Activated T-helper 1 cell treated with Interleukin-2 at 50 U/mL for 16 hours (primary cell): ENCODE data around the gene MCCC1.
"Not testable (repeated sequence)": the region's sequence is repeated elsewhere in the genome, so short reads cannot be mapped to it uniquely, and the experiment has no call there.

Experiments used
- DNase-seq: peaks from one replicate; pipeline ENCODE4 v3.0.0-alpha.2; 2020; ENCODE audit warnings: low read depth

MCCC1 gene

GRCh38 chr3:183099026-183099837 is at the start of gene MCCC1:
TSS of gene MCCC1 (minus strand) at chr3:183099496. CDS start at chr3:183099440, 56 bp downstream.
- DNase-seq: peak; percentile 94

GRCh38 chr3:183148056-183148455 is 48.8 kb upstream of the MCCC1 start:
- no peak for DNase-seq

- DNase-seq: no peak
Observed at GRCh38 chr3:183144363-183144762, 45.1 kb upstream of the MCCC1 start.

GRCh38 chr3:183142199-183142598 is 42.9 kb upstream of the MCCC1 start:
- no peak for DNase-seq

- no peak for DNase-seq
Observed at GRCh38 chr3:183134844-183135243, 35.5 kb upstream of the MCCC1 start.

GRCh38 chr3:183132409-183132808 is 33.1 kb upstream of the MCCC1 start:
- DNase-seq: no peak

- DNase-seq: no peak
Observed at GRCh38 chr3:183131735-183132134, 32.4 kb upstream of the MCCC1 start.

- DNase-seq: no peak
Observed at GRCh38 chr3:183131186-183131725, 32.0 kb upstream of the MCCC1 start.

- DNase-seq: no peak
Observed at GRCh38 chr3:183129243-183129642, 29.9 kb upstream of the MCCC1 start.

GRCh38 chr3:183128709-183129108 is 29.4 kb upstream of the MCCC1 start:
- DNase-seq: no peak

- no peak for DNase-seq
Observed at GRCh38 chr3:183123891-183124290, 24.6 kb upstream of the MCCC1 start.

- DNase-seq: no peak
Observed at GRCh38 chr3:183122257-183122932, 23.1 kb upstream of the MCCC1 start.

GRCh38 chr3:183120538-183121215 is 21.4 kb upstream of the MCCC1 start:
- DNase-seq: no peak

- DNase-seq: no peak
Observed at GRCh38 chr3:183117056-183117455, 17.8 kb upstream of the MCCC1 start.

GRCh38 chr3:183116025-183116614 is 16.8 kb upstream of the MCCC1 start:
- peak; percentile 25 for DNase-seq

GRCh38 chr3:183114384-183115178 is 15.3 kb upstream of the MCCC1 start:
- DNase-seq: no peak

GRCh38 chr3:183109847-183110246 is 10.6 kb upstream of the MCCC1 start:
- DNase-seq: not testable (repeated sequence)

- DNase-seq: no peak
Observed at GRCh38 chr3:183108470-183108869, 9.2 kb upstream of the MCCC1 start.

GRCh38 chr3:183108001-183108449 is 8.7 kb upstream of the MCCC1 start:
- DNase-seq: no peak

GRCh38 chr3:183107372-183107771 is 8.1 kb upstream of the MCCC1 start:
- not testable (repeated sequence) for DNase-seq

- DNase-seq: no peak
Observed at GRCh38 chr3:183106635-183107034, 7.3 kb upstream of the MCCC1 start.
